Loucy (cell line): ENCODE data around the gene PTPRF.

Source experiments
- EZH2phosphoT487 ChIP-seq: fragments of 200-600 bp; IDR thresholded peaks from 2 replicates; pipeline ENCODE4 v1.6.1; 2018; ENCODE audit warnings: antibody characterized with exemption, mild to moderate bottlenecking, moderate library complexity, borderline replicate concordance
- TF ChIP-seq, protein P1 (sequence below): fragments of 200-600 bp; sonication (generic); conservative IDR thresholded peaks from 2 replicates; pipeline ENCODE4 v1.5.1; 2014; ENCODE audit warnings: mild to moderate bottlenecking, antibody characterized with exemption, low read length

GRCh38 chr1:43570715-43571114 is 40.0 kb downstream of the PTPRF start:
- TF ChIP-seq, protein P1, sequence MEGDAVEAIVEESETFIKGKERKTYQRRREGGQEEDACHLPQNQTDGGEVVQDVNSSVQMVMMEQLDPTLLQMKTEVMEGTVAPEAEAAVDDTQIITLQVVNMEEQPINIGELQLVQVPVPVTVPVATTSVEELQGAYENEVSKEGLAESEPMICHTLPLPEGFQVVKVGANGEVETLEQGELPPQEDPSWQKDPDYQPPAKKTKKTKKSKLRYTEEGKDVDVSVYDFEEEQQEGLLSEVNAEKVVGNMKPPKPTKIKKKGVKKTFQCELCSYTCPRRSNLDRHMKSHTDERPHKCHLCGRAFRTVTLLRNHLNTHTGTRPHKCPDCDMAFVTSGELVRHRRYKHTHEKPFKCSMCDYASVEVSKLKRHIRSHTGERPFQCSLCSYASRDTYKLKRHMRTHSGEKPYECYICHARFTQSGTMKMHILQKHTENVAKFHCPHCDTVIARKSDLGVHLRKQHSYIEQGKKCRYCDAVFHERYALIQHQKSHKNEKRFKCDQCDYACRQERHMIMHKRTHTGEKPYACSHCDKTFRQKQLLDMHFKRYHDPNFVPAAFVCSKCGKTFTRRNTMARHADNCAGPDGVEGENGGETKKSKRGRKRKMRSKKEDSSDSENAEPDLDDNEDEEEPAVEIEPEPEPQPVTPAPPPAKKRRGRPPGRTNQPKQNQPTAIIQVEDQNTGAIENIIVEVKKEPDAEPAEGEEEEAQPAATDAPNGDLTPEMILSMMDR, result no peak
- no peak for TF ChIP-seq EZH2phosphoT487
